ENCODE results near the gene PRR19.

The PRR19 gene

DNA sequence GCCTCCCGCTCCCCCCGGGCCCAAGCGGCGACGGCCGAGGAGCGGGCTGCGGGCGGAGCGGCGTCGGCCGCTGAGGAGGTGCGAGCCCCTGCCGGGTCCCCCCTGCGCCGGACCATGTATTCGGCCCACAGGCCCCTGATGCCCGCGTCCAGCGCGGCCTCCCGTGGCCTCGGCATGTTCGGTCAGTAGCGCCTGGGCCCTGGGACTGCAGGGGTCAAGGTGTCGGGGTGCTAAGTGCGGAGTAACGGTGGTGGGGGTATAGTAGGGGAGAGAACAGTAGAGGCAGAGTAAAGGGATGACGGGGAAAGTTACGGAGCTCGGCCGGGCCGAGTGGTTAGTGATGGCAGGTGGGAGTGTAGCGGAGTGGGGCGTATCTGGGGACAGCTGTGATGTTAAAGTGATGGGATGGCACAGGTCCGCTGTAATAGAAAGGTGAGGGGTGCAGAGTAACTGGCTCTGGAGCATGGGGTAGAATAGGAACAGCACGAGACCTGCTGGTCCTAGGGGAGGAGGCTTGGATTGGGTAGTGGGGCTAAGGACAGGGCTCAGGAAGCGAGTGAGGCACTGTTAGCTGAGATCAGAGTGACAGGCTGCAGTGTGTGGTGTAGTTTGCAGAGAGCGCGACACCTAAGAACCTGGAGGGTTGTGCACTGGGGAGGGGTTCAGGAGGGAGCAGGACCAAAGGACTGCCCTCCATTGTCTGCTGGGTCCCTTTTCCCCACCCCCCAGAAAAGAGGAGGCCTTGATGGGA is 17.2 kb upstream of the PRR19 start:
- no peak for DNase-seq

- DNase-seq, result no peak
Observed at GRCh38 chr19:42285541-42285941, 16.4 kb upstream of the PRR19 start.

DNA sequence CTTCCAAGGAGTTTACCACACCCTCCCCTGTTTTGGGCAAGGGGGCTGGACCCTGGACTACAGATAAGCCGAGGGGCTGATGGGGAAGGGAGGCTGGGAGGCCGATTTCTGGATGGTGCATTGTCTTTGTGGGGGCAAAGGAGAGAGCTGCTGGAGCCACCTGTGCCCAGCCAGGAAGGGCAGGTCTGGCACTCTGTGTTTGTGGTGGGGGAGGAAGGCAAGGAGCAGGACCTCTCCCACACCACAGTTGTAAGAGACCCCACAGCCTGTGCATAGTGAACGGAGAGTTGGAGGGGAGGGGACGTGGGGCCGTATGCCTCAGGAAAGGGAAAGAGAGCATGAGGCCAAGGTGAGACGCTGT is 16.0 kb upstream of the PRR19 start:
- no peak for DNase-seq

- DNase-seq, result no peak
Observed at GRCh38 chr19:42286349-42287016, 15.4 kb upstream of the PRR19 start.

DNA sequence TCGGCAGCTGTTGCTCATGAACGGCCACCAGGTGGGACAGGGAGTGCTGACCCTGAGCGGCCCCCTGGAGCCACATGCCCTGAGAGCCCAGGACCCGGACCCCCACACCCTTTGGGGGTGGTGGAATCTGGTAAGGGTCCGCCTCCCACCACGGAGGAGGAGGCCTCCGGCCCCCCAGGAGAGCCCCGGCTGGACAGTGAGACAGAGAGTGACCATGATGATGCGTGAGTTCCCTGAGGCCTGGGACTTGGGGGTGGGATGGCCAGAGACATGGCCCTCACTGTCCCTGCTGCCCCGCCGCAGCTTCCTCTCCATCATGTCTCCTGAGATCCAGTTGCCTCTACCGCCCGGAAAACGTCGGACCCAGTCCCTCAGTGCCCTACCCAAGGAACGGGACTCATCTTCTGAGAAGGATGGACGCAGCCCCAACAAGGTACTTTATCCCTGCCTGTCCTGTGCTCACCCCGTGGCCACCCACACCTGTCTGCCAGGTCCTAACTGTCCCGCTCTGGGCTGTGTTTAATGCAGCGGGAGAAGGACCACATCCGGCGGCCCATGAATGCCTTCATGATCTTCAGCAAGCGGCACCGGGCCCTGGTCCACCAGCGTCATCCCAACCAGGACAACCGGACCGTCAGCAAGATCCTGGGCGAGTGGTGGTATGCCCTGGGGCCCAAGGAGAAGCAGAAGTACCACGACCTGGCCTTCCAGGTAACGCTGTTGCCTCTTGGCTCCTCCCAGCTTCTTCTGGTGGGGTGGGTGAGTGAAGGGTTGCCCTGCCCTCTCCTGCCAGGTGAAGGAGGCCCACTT is 14.7 kb upstream of the PRR19 start:
- DNase-seq, result no peak

GRCh38 chr19:42287827-42288107 is 14.2 kb upstream of the PRR19 start:
- no peak for DNase-seq

DNA sequence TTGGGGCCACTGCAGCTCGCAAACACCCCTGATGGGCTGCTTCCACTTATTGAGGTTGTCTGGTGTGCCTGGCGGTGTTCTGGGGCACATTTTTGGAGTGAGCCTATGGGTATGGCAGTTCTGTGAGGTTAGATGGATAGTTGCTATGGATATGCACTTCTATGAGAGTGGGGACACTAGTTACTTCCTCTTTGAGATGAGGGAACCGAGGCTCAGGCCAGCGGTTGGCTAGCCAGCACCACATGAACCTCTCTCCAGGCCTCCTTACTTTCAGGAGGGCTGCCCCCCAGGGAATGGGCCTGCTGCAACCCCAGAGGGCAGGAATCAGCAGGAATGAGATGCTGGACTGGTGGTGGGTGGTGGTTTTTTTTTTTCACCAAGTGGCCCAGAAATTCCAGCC is 13.5 kb upstream of the PRR19 start:
- DNase-seq, result no peak

- DNase-seq, result no peak
Observed at GRCh38 chr19:42288881-42289555, 12.9 kb upstream of the PRR19 start.

- DNase-seq, result no peak
Observed at GRCh38 chr19:42289556-42290041, 12.3 kb upstream of the PRR19 start.

DNA sequence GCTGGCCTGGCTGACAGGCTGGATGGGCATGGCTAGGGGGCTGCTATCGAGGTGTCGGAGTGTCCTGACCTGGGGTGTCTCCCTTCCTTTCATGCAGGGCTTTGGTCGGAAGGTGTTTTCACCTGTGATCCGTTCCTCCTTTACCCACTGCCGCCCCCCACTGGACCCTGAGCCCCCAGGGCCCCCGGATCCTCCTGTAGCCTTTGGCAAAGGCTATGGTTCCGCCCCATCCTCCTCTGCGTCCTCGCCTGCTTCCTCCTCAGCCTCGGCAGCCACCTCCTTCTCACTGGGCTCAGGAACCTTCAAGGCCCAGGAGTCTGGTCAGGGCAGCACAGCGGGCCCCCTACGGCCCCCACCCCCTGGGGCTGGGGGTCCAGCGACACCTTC is 11.8 kb upstream of the PRR19 start:
- no peak for DNase-seq

GRCh38 chr19:42290523-42291434 is 11.2 kb upstream of the PRR19 start:
- no peak for DNase-seq

- DNase-seq, result no peak
Observed at GRCh38 chr19:42291435-42291810, 10.5 kb upstream of the PRR19 start.

DNA sequence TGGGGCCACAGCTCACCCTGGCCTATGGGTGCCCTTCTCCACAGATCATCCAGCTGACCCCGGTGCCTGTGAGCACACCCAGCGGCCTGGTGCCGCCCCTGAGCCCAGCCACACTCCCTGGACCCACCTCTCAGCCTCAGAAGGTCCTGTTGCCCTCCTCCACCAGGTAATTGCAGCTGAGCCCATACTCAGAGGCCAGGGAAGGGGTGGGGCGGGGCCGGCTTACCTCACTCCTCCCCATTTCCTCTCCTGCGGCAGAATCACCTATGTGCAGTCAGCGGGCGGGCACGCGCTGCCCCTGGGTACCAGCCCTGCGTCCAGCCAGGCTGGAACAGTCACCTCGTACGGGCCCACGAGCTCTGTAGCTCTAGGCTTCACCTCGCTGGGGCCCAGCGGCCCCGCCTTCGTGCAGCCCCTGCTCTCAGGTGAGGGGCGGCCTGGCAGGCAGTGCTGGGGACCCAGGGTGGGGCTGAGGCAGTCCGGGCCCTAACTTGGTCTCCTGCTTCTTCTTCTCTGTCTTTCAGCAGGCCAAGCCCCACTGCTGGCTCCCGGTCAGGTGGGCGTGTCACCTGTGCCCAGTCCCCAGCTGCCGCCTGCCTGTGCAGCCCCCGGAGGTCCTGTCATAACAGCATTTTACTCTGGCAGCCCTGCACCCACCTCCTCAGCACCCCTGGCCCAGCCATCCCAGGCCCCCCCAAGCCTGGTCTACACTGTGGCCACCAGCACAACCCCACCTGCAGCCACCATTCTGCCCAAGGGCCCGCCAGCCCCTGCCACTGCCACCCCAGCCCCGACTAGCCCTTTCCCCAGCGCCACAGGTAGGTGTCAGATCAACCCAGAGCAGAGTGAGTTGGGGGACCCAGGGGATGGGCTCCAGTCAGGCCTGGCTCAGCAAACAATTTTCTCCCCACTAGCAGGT is 9.6 kb upstream of the PRR19 start:
- DNase-seq, result no peak

- no peak for DNase-seq
Observed at GRCh38 chr19:42292963-42293362, 9.0 kb upstream of the PRR19 start.

GRCh38 chr19:42293540-42293939 is 8.4 kb upstream of the PRR19 start:
- no peak for DNase-seq

GRCh38 chr19:42293948-42294347 is 8.0 kb upstream of the PRR19 start:
- DNase-seq, result no peak

- no peak for DNase-seq
Observed at GRCh38 chr19:42294471-42295137, 7.3 kb upstream of the PRR19 start.

DNA sequence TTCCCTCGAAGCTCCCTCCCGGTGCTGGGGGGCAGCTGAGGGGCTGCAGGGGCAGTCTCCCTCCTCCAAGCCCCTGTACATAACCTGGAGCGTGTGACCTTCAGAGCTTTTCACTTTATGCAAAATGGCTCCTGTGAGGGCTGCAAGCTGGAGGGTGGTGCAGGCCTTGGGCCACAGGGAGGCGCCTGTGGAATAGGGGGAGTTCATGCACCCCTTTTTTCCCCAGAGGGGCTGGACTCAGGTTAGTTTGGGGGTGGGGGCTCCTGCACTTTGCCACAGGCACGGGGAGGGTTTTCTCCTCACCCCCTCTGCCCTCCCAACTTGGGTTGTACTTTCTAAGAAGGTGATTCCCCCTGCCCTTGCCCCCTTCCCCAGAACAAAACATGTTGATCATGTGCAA is 6.6 kb upstream of the PRR19 start:
- no peak for DNase-seq

DNA sequence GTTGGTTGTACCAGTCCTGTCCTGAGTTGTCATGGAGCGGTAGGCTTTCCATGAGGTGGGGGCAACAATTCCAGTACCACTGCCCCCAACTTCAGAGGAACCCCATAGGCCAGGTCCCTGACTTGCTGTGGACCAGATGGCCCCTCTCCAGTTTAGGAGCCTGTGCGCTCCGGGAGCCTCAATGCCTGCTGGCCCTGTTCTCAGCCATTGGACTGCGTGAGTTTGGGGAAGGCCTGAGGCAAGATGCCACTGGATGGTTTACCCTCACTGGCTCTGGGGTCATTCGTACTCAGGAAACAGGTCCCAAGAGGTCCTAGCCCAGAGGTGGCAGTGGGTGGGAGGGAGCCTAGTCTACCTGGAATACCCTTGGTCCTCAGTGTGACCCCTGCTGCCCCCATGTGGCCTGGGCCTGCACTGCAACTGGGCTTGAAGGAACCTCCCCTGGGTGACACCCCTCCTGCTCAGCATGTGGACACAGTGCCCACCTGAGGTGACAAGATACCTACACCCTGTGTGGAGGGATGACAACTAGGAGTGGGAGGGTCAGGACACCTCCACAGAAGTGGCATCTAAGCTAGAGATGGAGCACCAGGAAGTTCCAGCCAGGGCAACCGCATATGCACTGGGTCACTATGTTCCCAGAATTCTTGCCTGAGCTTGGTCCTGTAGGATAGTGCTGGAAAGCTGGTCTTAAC is 6.0 kb upstream of the PRR19 start:
- DNase-seq, result peak; percentile 40

DNA sequence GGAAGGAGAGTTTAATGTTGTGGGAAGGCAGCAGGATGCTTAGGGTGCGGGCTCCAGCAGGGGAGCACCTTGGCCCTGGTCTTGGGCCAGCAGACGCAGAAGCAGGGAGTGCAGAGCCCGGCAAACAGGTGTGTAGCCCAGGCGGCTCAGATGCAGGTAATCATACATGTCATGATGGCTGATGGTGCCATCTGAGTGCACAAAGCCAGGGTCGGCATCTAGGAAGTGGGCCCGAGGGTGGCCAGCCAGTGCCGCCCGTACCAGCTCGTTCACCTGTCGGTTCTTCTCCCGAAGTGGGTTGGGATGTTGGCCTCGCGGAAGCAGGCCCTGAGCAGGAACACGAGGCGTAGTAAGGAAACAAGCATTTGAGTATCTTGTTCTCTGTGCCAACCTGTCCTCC is 4.9 kb upstream of the PRR19 start:
- no peak for DNase-seq
